OCI-LY3 (cell line): ENCODE measurements around the gene MKNK1.

Source experiments
- EZH2phosphoT487 ChIP-seq: fragments of 200-600 bp; shearing (Covaris generic); IDR thresholded peaks from 2 replicates; pipeline ENCODE4 v1.6.1; 2018; ENCODE audit warnings: antibody characterized with exemption, mixed run types, low read depth
- TF ChIP-seq, protein P1 (sequence below): fragments of 200-600, 300-600 bp; sonication (generic); IDR thresholded peaks from 2 replicates; pipeline ENCODE4 v1.5.1; 2014; ENCODE audit warnings: antibody characterized with exemption, low read length, low read depth

DNA sequence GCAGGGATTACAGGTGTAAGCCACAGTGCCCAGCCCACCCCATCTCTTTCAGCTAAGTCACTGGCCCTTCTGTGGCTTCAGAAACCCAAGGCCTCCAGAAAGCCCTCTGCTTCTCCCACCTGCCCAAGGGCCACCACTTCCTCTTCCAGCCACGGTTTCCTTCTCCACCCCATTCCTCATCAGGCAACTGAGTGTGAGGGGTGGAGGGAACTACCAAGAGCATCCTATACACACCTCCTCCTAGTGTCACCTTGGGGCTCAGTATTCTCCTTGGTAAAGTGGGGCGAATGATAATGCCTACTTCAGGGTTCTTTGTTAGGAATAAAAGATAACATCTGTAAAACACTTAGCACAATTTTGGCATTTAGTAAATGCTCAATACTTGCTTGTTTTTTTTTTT lies 82.7 kb downstream of the MKNK1 start:
- TF ChIP-seq, protein P1, sequence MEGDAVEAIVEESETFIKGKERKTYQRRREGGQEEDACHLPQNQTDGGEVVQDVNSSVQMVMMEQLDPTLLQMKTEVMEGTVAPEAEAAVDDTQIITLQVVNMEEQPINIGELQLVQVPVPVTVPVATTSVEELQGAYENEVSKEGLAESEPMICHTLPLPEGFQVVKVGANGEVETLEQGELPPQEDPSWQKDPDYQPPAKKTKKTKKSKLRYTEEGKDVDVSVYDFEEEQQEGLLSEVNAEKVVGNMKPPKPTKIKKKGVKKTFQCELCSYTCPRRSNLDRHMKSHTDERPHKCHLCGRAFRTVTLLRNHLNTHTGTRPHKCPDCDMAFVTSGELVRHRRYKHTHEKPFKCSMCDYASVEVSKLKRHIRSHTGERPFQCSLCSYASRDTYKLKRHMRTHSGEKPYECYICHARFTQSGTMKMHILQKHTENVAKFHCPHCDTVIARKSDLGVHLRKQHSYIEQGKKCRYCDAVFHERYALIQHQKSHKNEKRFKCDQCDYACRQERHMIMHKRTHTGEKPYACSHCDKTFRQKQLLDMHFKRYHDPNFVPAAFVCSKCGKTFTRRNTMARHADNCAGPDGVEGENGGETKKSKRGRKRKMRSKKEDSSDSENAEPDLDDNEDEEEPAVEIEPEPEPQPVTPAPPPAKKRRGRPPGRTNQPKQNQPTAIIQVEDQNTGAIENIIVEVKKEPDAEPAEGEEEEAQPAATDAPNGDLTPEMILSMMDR: no peak
- TF ChIP-seq EZH2phosphoT487: no peak
